Stimulated activated effector memory CD8-positive, alpha-beta T cell treated with anti-CD3 and anti-CD28 coated beads, Interleukin-12 subunit alpha, Interleukin-12 subunit beta, amount 100 ng/mL, for 72 hours (primary cell): ENCODE results near the gene FOXN3.
A peak's percentile ranks its signal among the peaks of the same experiment; 100 is the strongest.

ENCODE experiments used
- ATAC-seq: fragments of 150-1000 bp; cut with Tn5 transposase; 2 replicates; pipeline ENCODE4 v1.10.0; 2021
- DNase-seq, 2 donors: peaks; one replicate each; pipeline ENCODE4 v3.0.0; 2021 to 2022; ENCODE audit warnings: low spot score in 2 of 2
- H3K27ac Mint-ChIP-seq: one replicate; pipeline ENCODE4 v1.8.0; 2022; ENCODE audit warnings: mild to moderate bottlenecking, mixed read lengths
- H3K36me3 Mint-ChIP-seq: one replicate; pipeline ENCODE4 v1.8.0; 2022; ENCODE audit warnings: mild to moderate bottlenecking, mixed read lengths
- H3K4me1 Mint-ChIP-seq: one replicate; pipeline ENCODE4 v1.8.0; 2022; ENCODE audit warnings: mixed read lengths
- H3K4me3 Mint-ChIP-seq: one replicate; pipeline ENCODE4 v1.8.0; 2022; ENCODE audit warnings: mild to moderate bottlenecking, mixed read lengths
- H3K9me3 Mint-ChIP-seq: one replicate; pipeline ENCODE4 v1.8.0; 2022; ENCODE audit warnings: mixed read lengths

The FOXN3 gene

GRCh38 chr14:89268514-89268913, 148.5 kb downstream of the FOXN3 start:
- Mint-ChIP-seq H3K9me3 (no peaks in the 10 kb centered on the region), H3K27ac (peak overlapping the region; percentile 44), H3K36me3 (peaks cover 16% of the 10 kb centered on the region), H3K4me1 (peaks cover 76% of the 10 kb centered on the region), H3K4me3 (no peak overlapping the region)
- ATAC-seq: no peak
- DNase-seq: no peak

- peaks cover 10% of the 10 kb centered on the region for H3K36me3 Mint-ChIP-seq
- H3K27ac Mint-ChIP-seq: peak overlapping the region; percentile 44
- ATAC-seq: no peak
- no peaks in the 10 kb centered on the region for H3K9me3 Mint-ChIP-seq
- no peak overlapping the region for H3K4me3 Mint-ChIP-seq
- H3K4me1 Mint-ChIP-seq: peaks cover 68% of the 10 kb centered on the region
- DNase-seq: no peak
Measured at GRCh38 chr14:89267656-89268055, 149.4 kb downstream of the FOXN3 start.

GRCh38 chr14:89267163-89267562, 149.9 kb downstream of the FOXN3 start:
- H3K4me1 Mint-ChIP-seq: peaks cover 70% of the 10 kb centered on the region
- no peak for DNase-seq
- ATAC-seq: no peak
- H3K27ac Mint-ChIP-seq: no peak overlapping the region
- peaks cover 10% of the 10 kb centered on the region for H3K36me3 Mint-ChIP-seq
- no peaks in the 10 kb centered on the region for H3K9me3 Mint-ChIP-seq
- no peak overlapping the region for H3K4me3 Mint-ChIP-seq

GRCh38 chr14:89266754-89267153, 150.3 kb downstream of the FOXN3 start:
- H3K4me1 Mint-ChIP-seq: peaks cover 74% of the 10 kb centered on the region
- ATAC-seq (no peak), DNase-seq (no peak)
- H3K36me3 Mint-ChIP-seq: peaks cover 14% of the 10 kb centered on the region
- H3K4me3 Mint-ChIP-seq: no peak overlapping the region
- H3K27ac Mint-ChIP-seq: no peak overlapping the region
- no peaks in the 10 kb centered on the region for H3K9me3 Mint-ChIP-seq

GRCh38 chr14:89265234-89265633, 151.8 kb downstream of the FOXN3 start:
- Mint-ChIP-seq H3K36me3 (peaks cover 18% of the 10 kb centered on the region), H3K4me3 (no peak overlapping the region), H3K27ac (no peak overlapping the region), H3K4me1 (peaks cover 73% of the 10 kb centered on the region), H3K9me3 (no peaks in the 10 kb centered on the region)
- DNase-seq (no peak), ATAC-seq (no peak)

GRCh38 chr14:89264196-89264800, 152.7 kb downstream of the FOXN3 start:
- peaks cover 14% of the 10 kb centered on the region for H3K36me3 Mint-ChIP-seq
- H3K4me1 Mint-ChIP-seq: peaks cover 68% of the 10 kb centered on the region
- H3K4me3 Mint-ChIP-seq: peak overlapping the region; percentile 8
- DNase-seq (no peak), ATAC-seq (peak; percentile 74)
- H3K27ac Mint-ChIP-seq: no peak overlapping the region
- H3K9me3 Mint-ChIP-seq: no peaks in the 10 kb centered on the region

- Mint-ChIP-seq H3K9me3 (no peaks in the 10 kb centered on the region), H3K4me3 (no peak overlapping the region), H3K27ac (no peak overlapping the region), H3K36me3 (peaks cover 18% of the 10 kb centered on the region), H3K4me1 (peaks cover 60% of the 10 kb centered on the region)
- no peak for ATAC-seq
- DNase-seq: no peak
Measured at GRCh38 chr14:89262041-89262440, 155.0 kb downstream of the FOXN3 start.

- Mint-ChIP-seq H3K27ac (peak overlapping the region; percentile 26), H3K36me3 (peaks cover 18% of the 10 kb centered on the region), H3K4me3 (no peak overlapping the region), H3K4me1 (peaks cover 62% of the 10 kb centered on the region), H3K9me3 (no peaks in the 10 kb centered on the region)
- DNase-seq (no peak), ATAC-seq (no peak)
Measured at GRCh38 chr14:89260898-89261297, 156.1 kb downstream of the FOXN3 start.

GRCh38 chr14:89259951-89260609, 157.0 kb downstream of the FOXN3 start:
- no peak for DNase-seq
- Mint-ChIP-seq H3K4me3 (no peak overlapping the region), H3K27ac (no peak overlapping the region)

GRCh38 chr14:89258728-89259273, 158.2 kb downstream of the FOXN3 start:
- H3K9me3 Mint-ChIP-seq: no peaks in the 10 kb centered on the region
- no peak overlapping the region for H3K4me3 Mint-ChIP-seq
- peaks cover 22% of the 10 kb centered on the region for H3K36me3 Mint-ChIP-seq
- DNase-seq (no peak), ATAC-seq (peak; percentile 39)
- peaks cover 62% of the 10 kb centered on the region for H3K4me1 Mint-ChIP-seq
- no peak overlapping the region for H3K27ac Mint-ChIP-seq

More at GRCh38 chr14:89259951-89260609, 157.0 kb downstream of the FOXN3 start:
- H3K9me3 Mint-ChIP-seq: no peaks in the 10 kb centered on the region
- no peak for ATAC-seq
- H3K4me1 Mint-ChIP-seq: peaks cover 63% of the 10 kb centered on the region
- H3K36me3 Mint-ChIP-seq: peaks cover 18% of the 10 kb centered on the region

GRCh38 chr14:89256951-89257350, 160.1 kb downstream of the FOXN3 start:
- Mint-ChIP-seq H3K36me3 (peaks cover 30% of the 10 kb centered on the region), H3K4me1 (peaks cover 62% of the 10 kb centered on the region), H3K9me3 (no peaks in the 10 kb centered on the region), H3K4me3 (no peak overlapping the region), H3K27ac (peak overlapping the region; percentile 45)
- ATAC-seq: no peak
- no peak for DNase-seq

- Mint-ChIP-seq H3K9me3 (no peaks in the 10 kb centered on the region), H3K4me3 (no peak overlapping the region), H3K27ac (peak overlapping the region; percentile 45), H3K36me3 (peaks cover 25% of the 10 kb centered on the region), H3K4me1 (peaks cover 56% of the 10 kb centered on the region)
- no peak for DNase-seq
- no peak for ATAC-seq
Measured at GRCh38 chr14:89256283-89256682, 160.8 kb downstream of the FOXN3 start.

- peaks cover 60% of the 10 kb centered on the region for H3K4me1 Mint-ChIP-seq
- no peaks in the 10 kb centered on the region for H3K9me3 Mint-ChIP-seq
- H3K27ac Mint-ChIP-seq: peak overlapping the region; percentile 74
Measured at GRCh38 chr14:89255852-89256251, 161.2 kb downstream of the FOXN3 start.

GRCh38 chr14:89255012-89255411, 162.0 kb downstream of the FOXN3 start:
- DNase-seq (no peak), ATAC-seq (no peak)
- no peak overlapping the region for H3K4me3 Mint-ChIP-seq
- peak overlapping the region; percentile 74 for H3K27ac Mint-ChIP-seq
- H3K36me3 Mint-ChIP-seq: peaks cover 25% of the 10 kb centered on the region
- peaks cover 61% of the 10 kb centered on the region for H3K4me1 Mint-ChIP-seq
- no peaks in the 10 kb centered on the region for H3K9me3 Mint-ChIP-seq

More at GRCh38 chr14:89255852-89256251, 161.2 kb downstream of the FOXN3 start:
- ATAC-seq (no peak), DNase-seq (no peak)
- peaks cover 25% of the 10 kb centered on the region for H3K36me3 Mint-ChIP-seq
- H3K4me3 Mint-ChIP-seq: no peak overlapping the region

GRCh38 chr14:89254166-89254909, 162.7 kb downstream of the FOXN3 start:
- ATAC-seq (no peak), DNase-seq (no peak)
- H3K9me3 Mint-ChIP-seq: no peaks in the 10 kb centered on the region
- peak overlapping the region; percentile 74 for H3K27ac Mint-ChIP-seq
- H3K4me3 Mint-ChIP-seq: no peak overlapping the region
- H3K36me3 Mint-ChIP-seq: peaks cover 25% of the 10 kb centered on the region
- peaks cover 60% of the 10 kb centered on the region for H3K4me1 Mint-ChIP-seq
